Activated CD4-positive, alpha-beta T cell treated with anti-CD3 and anti-CD28 coated beads, Interleukin-2, amount 50 U/mL, for 48 hours (primary cell): Measurements from ENCODE around the gene PPP1R9B.

Experiments
- DNase-seq, 2 experiments: peaks; one replicate each; pipeline ENCODE4 v3.0.0-alpha.2; 2020

Gene PPP1R9B

DNA sequence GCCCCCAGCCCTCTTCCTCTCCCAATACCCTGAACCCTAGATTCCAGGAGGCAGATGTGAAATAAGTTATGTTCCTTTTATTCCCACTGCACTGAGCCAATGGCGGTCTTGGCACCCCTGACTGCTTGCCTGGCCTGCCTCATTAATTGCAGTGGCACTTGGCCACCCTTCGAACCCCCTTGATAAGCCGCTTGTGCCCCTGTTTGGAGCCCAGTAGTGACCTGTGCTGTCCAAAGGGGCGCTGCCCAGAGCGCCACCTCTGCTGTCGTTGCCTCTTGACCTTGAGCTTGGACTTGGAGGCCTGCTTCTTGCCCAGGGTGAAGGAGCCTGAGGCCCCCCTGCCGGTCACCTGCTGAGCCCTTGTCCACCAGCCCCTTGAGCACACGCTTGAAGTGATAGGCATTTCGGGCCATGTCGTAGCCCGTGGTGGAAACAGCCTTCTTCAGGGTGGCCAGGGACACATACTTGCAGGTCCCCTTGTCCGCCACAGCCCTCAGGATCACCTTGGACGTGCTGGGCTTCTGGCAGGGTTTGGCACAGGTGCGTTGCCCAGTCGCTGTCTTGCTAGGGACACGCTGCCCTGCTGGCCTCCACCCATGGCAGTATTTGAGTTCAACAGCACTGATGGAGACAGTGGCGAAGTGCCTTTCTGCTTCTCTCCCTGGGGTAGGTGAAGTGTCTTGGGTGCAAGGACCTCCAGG is 21.0 kb upstream of the PPP1R9B start:
- DNase-seq, result no peak

DNA sequence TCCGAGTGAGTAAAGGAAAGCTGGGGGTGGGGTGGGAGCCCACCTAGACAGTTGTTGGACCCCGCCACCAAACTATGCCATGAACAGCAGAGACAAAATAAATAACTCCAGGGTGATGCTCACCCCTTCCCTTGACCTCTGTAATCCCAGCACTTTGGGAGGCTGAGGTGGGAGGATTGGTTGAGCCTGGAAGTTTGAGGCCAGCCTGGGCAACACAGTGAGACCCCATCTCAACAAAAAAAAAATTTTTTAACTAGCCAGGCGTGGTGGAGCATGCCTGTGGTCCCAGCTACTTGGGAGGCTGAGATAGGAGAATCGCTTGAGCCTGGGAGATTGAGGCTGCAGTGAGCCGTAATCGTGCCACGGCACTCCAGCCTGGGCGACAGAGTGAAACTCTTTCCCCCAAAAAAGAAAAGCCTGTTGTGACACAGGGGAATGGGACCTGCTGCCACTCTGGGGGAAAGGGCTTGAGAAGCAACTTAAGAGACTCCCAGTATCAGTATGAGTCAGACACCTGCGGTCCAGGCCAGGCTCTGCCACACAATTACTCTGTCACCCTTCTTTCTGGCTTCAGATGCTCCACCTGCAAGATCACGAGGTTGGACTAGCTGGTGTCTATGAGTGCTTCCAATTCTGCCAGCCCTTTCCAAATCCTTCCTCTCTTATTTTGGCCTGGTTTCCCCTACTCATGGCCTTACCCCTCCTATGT is 20.3 kb upstream of the PPP1R9B start:
- DNase-seq, result peak in 1 of 2 experiments; percentile 34

DNA sequence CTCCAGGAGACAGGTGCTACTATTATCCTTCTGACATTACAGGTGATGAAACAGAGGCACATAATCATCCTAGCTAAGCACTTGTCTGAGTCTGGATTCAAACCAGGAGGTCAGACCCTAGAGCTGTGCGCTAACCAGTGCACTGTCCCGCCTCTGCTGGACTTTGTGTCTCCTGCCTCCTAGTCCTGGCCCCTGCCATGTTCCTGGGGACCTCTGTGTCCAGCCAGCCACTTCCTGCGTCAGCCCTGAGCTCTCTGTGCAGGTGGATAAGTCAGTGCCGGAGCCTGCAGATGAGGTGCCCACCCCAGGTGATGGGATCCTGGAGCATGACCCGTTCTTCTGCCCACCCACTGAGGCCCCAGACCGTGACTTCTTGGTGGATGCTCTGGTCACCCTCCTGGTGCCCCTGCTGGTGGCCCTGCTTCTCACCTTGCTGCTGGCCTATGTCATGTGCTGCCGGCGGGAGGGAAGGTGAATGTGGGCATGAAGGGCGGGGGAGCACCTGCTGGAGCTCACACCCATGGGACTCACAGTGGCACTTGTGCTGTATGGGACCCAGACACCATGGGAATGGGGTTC is 19.5 kb upstream of the PPP1R9B start:
- DNase-seq, result no peak

DNA sequence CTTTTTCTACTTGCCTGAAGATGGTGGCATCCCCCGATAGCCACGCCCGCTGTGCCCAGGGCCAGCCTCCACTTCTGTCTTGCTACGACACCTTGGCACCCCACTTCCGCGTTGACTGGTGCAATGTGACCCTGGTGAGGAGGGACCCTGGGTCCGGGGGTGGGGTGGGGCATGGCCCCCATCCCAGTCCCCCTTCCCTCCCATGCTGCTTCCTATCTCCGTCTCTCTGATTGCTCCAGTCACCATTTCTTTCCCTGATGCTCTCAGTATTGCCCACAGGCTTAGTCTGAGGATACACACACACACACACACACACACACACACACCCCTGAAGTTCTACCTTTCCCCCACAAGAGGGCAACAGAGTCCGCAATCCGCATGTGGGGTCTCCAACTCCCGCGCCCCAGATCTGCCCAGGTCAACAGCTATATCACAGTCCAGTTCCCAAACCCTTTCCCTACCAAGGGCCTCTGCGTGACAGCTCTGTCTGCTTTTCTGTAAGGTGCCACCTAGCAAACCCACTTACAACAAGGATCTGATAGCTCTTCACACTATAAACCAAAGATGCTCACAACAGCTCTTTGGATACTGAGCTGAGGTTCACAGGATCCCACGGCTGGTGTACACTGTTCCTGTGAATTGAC is 18.8 kb upstream of the PPP1R9B start:
- peak; percentile 45 to 56 for DNase-seq

DNA sequence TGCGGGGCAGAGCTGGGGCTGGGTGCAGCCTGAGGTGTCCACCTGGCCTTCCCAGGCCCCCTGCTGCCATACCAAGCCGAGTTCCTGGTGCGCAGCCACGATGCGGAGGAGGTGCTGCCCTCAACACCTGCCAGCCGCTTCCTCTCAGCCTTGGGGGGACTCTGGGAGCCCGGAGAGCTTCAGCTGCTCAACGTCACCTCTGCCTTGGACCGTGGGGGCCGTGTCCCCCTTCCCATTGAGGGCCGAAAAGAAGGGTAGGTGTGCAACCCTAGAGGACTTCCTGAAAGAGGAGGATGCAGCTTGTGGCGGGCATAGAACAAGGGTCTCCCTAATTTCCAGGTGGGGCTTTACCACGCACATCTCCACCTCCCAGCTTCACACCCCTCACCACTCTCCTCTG is 17.8 kb upstream of the PPP1R9B start:
- no peak for DNase-seq

DNA sequence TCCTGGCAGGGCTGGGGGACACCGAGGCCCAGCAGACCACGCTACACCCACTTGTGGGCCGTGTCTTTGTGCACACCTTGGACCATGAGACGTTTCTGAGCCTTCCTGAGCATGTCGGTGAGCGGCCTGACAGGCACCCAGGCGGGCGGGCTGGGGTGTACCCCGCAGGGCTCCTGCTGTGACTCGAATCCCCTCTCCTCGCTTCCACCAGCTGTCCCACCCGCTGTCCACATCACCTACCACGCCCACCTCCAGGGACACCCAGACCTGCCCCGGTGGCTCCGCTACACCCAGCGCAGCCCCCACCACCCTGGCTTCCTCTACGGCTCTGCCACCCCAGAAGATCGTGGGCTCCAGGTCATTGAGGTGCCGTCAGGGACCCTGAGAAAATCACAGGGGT is 16.9 kb upstream of the PPP1R9B start:
- DNase-seq, result no peak

DNA sequence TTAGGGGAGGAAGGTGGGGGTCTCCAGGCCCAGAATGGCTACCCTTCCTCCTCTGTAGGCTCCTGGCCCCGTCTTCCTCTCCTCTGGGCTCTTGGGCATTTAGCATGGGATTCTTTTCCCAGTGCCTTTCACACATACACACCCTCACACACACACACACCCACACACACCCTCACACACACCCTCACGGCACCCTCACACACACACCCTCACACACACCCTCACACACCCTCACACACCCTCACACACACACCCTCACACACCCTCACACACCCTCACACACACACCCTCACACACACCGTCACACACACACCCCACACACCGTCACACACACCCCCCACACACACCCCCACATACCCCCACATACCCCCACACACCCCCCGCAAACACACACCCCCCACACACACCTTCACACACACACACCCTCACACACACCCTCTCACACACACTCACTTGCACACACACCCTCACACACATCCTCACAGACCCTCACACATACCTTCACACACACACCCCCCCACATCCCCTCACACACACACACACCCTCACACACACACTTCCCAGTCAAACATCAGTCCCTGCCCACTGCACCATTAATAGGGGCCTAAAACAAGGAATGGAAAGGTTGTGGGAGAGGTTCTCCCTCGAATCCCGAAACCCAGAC is 16.2 kb upstream of the PPP1R9B start:
- no peak for DNase-seq

DNA sequence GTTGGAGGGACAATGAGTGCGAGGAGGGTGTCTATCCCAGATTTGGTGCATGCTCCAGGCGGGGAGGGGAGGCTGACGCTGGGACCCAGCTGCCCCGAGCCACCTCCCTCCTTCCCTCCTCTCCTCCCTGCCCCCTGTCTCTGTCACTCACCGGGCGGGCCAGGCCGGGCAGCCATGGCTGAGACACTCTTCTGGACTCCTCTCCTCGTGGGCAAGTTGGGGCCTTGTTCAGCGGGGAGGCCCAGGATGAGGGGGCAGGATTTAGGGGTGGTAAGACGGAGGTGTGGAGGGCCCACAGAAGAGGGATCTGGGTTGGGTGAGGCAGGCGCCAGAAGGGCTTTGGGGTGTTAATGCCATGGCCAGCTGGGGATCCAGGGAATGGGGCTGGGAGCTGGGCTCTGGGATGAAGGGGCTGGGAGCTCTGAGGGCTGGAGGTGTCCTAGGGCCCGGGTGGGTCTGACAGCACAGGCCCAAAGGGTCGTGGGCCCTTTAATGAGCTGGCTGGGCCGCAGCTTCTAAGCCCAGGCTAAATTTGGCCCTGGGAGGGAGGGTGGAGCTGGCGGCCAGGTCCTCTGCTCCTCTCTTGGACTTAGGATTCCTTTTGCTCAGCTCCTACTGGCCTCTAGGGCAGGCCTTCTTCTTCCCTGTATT is 15.5 kb upstream of the PPP1R9B start, which contains the start of gene SGCA:
Gene SGCA (plus strand): TSS at position 139 of the 651 bp plus-strand sequence. CDS start 36 bp downstream, at position 175.
- no peak for DNase-seq

DNA sequence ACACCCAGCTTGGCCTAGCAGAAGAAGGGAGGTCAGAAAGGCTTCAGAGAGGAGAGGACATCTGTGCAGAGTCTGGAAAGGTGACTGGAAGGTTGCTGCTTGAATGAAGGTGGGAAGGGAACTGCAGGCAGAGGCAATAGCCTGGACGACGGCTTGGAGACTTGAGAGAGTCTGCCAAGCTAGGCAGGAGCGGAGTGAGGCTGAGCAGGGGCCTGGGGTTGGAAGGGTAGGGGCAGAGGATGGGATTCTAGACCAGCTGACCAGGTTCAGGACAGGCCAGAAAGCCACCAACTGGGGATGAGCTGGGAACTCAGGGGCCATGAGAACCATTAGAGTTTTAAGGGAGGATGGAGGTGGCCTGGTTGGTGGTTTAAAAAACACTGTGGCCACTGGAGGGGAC is 15.0 kb upstream of the PPP1R9B start:
- DNase-seq, result no peak

DNA sequence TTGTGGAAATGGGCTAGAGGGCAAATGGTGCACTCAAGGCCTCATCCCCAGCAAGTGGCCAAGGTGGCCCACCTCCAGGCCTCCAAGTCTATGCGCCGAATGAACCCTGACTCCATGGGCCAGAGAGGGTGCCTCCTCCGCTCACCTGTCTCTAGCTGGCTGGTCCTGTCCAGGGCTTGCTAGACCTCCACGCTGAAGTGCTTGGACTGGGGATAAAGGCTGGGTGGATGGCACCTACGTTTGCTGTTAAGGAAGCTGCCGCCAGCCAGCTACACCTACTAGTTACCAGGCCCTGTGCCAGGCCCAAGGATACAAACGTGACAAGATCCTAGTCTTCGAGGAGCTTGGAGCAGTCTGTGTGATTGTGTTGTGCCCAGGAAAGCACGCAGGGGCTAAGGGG is 14.6 kb upstream of the PPP1R9B start:
- DNase-seq, result no peak

DNA sequence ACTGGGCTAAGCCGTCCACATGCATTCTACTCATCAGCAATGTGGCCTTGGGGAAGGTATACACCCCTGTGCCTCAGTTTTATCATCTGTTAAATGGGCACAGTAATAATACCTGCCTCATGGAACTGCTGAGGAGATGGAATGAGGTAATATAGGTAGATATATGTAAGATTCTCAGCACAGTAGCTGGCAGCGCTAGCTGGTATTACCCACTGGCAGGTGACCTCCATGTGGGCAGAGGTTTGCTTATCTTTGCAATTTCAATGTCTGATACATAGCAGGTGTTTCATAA is 14.2 kb upstream of the PPP1R9B start:
- DNase-seq, result no peak

DNA sequence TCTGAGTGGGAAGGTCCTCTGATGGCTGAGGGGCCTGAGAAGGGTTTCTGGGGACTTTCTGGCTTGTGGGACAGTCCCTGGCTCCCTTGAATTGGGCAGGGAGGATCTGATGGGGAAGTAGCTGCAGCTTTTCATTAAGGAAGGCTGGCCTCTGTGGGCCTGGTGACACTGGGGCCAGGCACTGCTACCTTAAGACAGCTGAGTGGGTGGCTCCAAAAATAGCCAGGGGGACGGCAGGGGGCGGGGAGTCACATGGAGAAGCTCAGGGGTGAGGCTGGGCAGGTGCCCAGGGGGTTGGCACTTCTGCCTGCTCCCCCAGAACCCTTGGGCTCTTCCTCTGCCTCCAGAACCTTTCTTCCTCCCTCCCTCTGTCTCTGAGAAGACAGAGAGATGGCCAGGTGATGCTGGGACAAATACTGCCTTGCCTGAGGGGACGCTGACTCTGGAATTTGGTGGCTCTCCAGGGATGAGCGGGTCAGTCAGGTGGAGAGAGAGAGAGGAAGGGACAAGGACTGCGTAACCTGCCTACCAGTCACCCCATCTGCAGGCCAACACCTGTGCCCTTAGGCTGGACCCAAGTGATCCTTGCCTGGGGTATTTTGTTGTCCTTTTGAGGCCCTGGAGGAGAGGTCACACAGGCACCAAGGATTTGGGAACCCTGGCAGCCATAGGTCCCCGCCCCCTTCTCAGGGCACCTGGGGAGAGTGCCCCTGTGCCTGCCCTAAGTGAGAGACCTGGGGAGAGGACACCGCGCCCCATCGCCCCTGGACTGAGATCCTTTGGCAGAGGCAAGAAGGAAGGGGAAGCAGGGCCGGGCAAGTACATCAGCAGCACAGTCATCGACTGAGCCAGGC is 13.6 kb upstream of the PPP1R9B start:
- peak in 1 of 2 experiments; percentile 20 for DNase-seq

DNA sequence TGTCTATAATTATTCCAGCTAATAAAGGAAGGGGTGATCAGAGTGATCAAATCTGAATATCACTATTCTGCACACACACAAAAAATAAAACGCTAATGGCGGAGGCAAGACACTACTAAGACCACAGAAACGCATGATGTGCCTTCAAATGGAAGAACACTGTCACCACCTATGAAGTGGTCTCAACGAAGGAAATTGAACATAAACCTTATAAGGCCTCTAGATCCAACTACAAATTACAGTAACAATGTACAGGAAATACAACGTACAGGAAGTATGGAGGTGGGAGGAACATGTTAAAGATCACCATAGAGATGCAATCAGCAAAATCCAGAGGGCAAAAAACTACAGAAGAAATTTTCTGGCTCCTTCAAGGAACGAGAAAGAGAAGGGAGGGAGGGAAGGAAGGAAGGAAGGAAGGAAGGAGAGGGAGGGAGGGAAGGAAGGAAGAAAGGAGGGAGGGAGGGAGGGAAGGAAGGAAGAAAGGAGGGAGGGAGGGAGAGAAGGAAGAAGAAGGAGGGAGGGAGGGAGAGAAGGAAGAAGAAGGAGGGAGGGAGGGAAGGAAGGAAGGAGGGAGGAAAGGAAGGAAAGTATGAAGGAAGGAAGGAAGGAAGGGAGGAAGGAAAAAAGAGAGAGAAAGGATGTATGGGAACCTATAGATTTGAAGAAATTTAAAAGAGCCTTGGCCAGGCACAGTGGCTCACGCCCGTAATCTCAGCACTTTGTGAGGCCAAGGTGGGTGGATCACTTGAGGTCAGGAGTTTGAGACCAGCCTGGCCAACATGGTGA is 12.2 kb upstream of the PPP1R9B start:
- DNase-seq, result no peak

DNA sequence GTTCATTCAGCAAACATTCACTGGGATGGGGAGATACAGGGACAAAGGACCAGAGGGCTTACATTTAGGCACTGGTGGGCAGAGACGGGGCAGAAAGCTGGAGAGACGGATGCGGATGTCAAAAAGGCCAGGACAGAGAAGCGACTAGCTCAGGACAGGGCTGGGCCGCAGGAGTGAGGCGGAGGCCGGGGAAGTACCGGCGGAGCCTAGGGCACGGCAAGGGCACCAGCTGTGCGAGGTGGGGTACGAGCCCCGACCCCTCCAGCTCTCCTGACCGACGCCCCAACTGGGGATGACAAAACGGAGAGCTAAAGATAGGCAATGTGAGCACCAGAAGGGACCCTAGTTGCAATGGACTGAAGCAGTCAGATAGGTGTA is 11.4 kb upstream of the PPP1R9B start:
- no peak for DNase-seq

DNA sequence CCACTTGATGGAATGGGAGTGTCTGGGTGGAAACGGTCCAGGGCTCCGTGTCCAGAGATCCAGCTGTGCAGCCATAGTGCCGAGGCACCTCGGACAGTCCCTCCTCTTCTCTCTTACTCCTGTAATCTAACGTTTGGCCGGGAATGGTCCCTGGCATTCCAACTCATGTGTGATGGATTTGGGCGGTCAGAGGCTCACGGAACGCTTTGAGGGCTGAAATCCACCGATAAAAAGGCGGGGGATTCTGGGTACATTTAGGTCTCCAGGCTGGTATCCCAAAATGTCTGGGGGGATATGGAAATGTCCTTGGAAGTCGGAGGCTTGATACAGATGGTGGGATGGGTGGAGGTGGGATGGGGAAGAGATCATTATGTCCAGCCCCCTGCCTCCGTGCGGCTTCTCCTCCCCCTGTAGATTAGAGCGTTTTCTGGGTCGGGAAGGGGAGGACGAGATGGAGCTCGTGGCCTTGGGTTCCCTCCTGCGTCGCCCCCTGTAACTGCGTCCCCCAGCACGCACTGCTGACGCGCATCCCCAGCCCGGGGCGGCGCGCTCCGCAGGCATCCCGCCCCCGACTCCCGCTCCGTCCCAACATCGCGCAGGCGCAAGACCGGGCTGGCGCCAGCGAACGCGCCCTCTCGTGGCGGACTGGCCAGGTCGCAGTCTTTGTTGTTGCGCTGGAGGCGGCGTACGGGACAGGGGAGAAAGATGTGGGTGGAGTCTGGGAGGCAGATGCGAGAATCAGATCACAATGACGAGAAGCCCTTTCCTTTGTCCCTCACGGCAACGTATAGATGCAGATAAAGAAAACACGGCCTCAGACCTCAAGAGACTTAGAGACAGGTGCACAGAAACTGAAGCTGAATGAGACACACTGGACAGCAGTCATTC is 10.8 kb upstream of the PPP1R9B start:
- DNase-seq, result peak; percentile 96 to 97

DNA sequence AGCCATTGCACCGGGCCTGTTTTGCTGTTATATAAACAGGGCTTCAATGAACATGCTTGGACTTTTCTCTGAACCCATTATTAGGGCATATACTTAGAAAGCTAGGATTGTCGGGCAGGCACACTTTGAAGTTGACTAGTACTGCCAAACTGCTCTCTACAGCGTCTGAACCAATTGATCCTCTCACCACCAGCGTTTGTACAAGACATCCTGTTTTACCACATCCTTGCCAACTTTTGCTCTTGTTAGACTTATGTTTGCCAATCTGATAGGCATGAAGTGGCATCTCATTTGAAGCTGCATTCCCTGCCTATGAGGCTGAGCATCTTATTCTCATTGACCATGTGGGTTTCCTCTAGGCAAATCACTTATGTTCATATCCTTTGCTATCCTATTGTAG is 7.4 kb upstream of the PPP1R9B start:
- DNase-seq, result no peak

DNA sequence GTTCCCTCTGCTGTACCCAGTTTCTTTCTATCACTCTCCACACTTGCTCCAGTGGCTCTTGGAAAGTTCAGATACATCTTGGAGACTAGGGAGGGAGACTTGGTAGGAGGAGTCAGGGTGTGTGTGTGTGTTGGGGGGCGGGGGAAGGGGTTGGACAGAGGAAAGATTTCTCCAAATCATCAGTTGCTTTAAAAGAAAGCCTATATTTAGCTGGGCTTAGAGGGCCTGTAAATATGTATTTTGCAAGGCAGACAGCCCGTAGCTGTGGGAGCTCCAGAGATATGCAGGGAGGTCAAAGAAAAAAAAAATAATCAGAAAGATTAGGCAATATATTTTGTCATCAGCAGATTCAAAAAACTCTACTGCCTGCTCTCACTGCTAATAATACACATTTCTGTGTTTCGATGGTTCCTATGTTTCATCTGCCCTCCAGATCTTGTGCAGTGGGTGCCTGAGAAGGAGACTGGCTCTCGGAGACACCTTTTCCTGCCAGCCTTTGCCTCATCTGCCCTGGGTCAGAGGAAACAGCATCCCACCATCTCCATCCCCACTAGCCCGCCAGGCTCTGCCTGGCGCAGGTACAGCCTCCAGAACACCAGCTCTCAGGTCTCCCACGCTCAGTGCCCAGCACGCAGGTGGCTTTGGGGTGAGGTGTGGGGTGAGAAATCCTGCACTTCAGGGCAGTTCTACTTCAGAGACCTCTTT is 4.8 kb upstream of the PPP1R9B start:
- DNase-seq, result no peak

DNA sequence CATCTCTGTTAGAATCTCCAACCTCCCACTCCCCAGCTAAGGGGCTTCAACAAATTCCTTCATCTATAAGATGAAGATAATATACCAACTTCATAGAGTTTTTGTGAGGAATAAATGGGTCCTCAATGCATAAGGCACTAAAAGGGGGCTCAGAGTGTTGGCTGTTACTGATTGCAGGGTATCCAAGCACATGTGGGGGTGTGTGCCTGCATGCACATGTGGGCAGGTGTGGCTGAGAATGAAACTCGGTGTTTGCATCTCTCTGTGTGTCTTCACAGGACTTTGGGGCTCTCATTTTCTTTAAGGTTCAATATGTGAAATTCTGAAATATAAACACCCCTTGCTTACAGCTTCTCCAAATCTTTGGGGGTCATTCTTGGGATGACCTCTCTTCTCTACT is 4.1 kb upstream of the PPP1R9B start:
- no peak for DNase-seq
